GM08714 (cell line): ENCODE measurements around the gene HTN3.
"Not testable (repeated sequence)": the region's sequence is repeated elsewhere in the genome, so short reads cannot be mapped to it uniquely, and the experiment has no call there.

Source experiments
- H3K4me3 ChIP-seq: fragments of 200-500 bp; sonication (Bioruptor generic); 2 replicates; pipeline ENCODE4 v1.5.1; 2014; ENCODE audit warnings: mild to moderate bottlenecking, low read length, inconsistent platforms
- ZNF274 ChIP-seq: IDR thresholded peaks from 2 replicates; pipeline ENCODE4 v1.6.1; 2012; ENCODE audit warnings: mild to moderate bottlenecking, low read depth, low read length

Gene HTN3

DNA sequence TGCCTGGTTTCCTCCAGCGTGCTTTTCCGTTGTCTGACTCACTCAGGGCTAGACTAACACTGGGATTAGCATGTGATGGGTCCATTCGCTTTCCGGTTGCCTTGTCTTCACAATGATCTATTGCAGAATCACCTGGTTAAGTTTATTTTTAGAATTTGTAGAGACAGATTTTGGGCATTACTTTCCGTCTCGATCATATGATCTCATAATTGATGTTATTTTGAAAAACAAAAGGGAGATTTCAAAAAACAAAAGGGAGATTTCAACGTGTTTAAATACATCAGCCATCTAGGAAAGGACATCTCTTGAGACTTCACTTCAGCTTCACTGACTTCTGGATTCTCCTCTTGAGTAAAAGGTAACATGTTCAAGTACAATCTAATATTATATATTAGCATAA, at the start of gene HTN3:
TSS of gene HTN3 (plus strand) at position 301 of the 400 bp plus-strand sequence. CDS start 2,282 bp downstream, outside the sequence.
- H3K4me3 ChIP-seq, result not testable (repeated sequence)

DNA sequence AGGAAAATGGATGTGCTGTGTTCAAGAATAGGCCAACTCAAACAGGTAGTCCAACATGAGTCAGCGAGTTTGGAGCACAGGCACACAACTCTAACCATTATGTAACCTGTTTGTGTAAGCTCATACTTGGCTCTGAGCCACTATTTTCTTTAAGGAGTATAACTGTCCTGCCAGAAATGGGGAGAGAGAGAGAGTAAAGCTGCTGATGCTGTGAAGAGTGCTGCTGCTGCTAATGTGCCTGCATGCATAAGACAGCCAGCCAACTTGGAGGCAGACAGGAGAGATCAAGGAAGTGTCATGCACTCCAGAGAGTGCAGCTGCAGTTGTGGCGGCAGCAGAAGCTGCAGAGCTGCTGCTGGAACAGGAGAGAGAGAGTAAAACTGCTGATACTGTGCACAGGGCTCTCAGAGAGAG, 44.2 kb upstream of the HTN3 start:
- no peak for TF ChIP-seq ZNF274
- no peak overlapping the region for H3K4me3 ChIP-seq

DNA sequence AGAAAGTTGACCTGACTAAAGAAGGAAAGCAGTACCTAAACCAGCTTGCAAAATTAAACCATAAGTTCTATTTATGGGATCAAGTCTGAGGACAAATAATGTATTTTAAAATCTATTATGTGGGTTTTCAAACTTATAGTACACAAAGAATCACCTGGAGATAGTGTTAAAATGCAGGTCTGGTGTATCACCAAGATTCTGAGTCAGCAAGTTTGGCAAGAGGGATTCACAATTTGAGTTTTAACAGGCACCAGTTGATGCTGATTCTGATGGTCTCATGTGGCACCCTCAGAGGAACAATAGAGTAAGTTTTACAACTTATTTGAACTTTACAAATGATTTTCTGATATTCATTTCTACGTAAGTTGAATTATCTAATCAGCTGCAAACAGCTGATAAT, 41.6 kb upstream of the HTN3 start:
- no peak overlapping the region for H3K4me3 ChIP-seq
- no peak for TF ChIP-seq ZNF274

DNA sequence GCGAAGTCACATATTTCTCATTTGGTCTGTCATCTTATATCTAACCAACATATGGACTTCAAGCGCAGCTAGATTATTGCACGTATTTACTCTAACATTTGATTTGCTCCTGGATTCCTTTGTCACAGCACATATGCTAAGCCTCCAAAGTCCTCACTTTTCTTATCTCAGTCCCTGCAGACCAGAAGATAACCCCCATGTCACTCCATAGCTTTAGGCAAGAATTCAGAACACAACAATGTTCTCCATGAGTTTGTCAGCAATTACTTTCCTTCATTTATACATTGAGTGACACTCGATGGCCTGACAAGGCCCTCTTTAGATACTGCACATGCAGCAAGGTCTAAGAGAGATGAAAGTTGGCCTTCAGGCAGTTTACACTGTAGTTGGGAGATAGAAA, 37.2 kb upstream of the HTN3 start:
- no peak overlapping the region for H3K4me3 ChIP-seq
- no peak for TF ChIP-seq ZNF274

DNA sequence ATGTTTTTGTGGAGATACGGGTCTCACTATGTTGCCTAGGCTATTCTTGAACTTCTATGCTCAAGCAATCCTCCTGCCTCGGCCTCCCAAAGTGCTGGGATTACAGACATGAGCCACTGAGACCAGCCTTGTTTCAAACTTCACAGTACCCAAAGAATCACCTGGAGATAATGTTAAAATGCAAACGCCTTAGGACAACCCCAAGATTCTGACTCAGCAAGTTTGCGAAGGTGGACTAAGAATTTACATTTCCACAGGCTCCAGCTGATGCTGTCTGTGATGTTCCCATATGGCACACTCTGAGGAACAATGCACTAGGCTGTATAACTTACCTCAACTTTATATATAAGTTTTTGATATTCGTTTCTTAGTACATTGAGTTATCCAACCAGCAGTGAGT, 33.5 kb upstream of the HTN3 start:
- no peak overlapping the region for H3K4me3 ChIP-seq
- TF ChIP-seq ZNF274, result no peak

DNA sequence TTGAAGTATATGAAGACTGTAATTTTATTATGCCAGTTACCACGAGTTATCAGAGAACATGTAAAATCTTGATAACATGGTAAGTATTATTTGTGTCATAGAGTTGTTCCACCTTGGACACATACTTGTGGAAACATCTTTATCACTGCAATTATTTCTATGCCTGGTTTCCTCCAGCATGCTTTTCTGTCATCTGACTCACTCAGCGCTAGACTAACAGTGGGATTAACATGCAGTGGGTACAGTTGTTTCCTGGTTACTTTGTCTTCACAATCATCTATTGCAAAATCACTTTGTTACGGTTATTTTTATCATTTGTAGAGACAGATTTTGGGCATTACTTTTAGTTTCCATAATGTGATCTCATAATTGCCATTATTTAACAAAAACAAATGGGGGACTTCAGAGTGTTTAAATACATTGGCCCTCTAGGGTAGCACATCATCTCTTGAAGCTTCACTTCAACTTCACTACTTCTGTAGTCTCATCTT, 32.7 kb upstream of the HTN3 start, which contains the start of gene STATH:
TSS of gene STATH (plus strand) at position 441 of the 491 bp plus-strand sequence. CDS start 2,472 bp downstream, outside the sequence.
- H3K4me3 ChIP-seq, result no peak within 1 kb of the TSS
- TF ChIP-seq ZNF274, result no peak

DNA sequence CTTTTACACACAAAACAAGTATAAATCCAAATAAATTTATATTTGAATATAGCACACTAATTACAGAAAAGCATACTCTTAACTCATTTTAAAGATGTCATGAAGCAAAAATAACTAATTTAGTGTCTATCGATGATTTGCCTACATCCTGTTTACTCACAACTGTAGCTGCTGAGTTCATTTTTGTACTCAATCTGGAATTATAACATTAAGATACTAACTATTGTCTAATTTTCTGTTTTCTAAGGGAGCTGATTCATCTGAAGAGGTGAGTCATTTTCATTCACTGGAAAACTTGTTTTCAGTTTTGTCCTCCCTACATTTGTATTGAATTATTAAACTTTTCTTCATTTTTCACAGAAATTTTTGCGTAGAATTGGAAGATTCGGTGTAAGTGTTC, 28.8 kb upstream of the HTN3 start:
- TF ChIP-seq ZNF274, result no peak
- H3K4me3 ChIP-seq, result no peak overlapping the region

DNA sequence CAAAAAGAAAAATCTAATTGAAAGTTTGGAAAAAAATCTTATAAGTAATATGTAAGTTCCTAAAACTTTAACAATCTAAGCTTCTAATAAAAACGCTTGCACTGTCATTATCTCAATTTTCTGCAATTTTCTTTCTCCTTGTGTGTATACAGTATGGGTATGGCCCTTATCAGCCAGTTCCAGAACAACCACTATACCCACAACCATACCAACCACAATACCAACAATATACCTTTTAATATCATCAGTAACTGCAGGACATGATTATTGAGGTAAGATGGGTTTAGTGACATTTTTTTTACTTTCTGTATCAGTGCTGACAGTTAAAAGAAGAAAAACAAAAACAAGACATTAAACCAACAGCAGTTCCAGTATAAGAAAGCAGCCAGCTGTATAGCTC, 27.5 kb upstream of the HTN3 start:
- TF ChIP-seq ZNF274, result no peak
- H3K4me3 ChIP-seq, result no peak overlapping the region

DNA sequence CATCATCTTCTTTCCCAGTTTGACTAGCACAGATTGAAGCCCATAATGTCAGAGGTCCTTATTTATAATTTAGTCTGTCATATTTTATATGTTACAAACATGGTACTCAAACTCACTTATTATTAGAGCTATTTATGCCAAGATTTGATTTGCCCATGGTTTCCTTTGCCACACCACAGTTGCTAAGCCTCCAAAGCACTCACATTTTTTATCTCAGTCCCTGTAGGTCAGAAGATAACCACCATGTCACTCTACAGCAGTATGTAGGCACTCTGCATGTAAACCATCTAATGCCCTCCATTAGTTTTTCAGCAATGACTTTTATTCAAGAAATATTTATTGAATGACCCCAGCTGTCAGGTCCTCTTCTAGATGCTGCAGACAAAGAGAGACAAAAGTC, 25.8 kb upstream of the HTN3 start:
- TF ChIP-seq ZNF274, result no peak
- no peak overlapping the region for H3K4me3 ChIP-seq

DNA sequence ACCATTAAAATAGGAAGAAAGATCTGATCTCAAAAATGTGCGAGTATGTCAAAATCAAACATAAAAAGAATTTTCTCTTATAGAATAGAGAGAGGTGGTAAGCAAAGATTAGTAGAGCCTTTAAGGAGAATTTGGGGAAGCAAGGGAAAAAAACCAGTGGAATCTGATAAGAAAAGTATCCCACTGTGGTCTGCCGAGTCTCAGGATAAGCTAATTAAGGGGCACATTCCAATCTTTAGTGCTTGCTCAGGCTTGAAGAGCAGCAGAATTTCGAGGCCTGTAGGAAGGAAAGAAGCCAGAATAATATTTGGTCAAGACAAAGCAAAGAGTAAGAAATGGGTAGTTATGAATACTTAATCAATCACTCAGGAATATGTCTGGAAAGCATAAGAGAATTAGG, 19.5 kb upstream of the HTN3 start:
- no peak overlapping the region for H3K4me3 ChIP-seq
- TF ChIP-seq ZNF274, result no peak

DNA sequence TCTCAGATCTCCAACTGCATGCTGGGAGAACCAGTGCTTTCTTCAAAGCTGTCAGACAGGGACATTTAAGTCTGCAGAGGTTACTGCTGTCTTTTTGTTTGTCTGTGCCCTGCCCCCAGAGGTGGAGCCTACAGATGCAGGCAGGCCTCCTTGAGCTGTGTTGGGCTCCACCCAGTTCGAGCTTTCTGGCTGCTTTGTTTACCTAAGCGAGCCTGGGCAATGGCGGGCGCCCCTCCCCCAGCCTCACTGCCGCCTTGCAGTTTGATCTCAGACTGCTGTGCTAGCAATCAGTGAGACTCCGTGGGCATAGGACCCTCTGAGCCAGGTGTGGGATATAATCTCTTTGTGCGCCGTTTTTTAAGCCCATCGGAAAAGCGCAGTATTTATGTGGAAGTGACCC, 9.3 kb upstream of the HTN3 start:
- not testable (repeated sequence) for H3K4me3 ChIP-seq

DNA sequence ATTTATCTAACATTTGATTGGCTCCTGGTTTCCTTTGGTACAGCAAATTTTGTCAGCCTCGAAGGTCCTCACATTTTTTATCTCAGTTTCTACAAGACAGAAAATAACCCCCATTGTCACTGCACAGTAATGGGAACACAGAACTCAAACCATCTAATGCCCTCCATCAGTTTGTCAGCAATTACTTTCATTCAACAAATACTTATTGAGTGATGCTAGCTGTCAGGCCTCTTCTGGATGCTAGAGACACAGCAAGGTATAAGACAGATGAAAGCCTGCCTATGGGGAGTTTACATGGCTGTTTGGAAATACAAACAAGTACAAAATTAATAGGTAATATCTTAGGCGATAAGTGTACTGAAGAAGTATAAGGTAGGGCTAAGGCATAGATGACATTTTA, 5.0 kb upstream of the HTN3 start:
- H3K4me3 ChIP-seq, result no peak overlapping the region
- TF ChIP-seq ZNF274, result no peak

DNA sequence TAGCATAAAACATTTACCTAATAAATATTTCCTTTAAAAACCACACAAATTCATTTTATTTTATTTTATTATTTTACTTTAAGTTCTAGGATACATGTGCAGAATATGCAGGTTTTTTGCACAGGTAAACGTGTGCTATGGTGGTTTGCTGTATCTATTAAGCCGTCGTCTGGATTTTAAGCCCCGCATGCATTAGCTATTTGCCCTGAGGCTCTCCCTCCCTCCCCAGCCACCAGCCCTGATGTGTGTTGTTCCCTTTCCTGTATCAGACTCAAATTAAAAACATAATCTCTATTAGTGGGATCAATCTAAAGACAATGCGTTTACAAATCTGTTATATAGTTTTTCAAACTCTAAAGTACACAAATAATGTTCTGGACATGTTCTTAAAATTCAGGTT, 1.2 kb upstream of the HTN3 start:
- no peak for TF ChIP-seq ZNF274
- H3K4me3 ChIP-seq, result no peak overlapping the region

DNA sequence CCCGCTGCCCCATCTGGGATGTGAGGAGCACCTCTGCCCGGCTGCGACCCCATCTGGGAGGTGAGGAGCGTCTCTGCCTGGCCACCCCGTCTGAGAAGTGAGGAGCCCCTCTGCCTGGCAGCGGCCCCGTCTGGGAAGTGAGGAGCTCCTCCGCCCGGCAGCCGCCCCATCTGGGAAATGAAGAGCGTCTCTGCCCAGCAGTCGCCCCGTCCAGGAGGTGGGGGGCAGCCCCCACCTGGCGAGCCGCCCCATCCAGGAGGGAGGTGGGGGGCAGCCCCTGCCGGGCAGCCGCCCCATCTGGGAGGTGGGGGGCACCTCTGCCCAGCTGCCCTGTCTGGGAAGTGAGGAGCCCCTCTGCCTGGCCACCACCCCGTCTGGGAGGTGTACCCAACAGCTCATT, 9.3 kb downstream of the HTN3 start:
- H3K4me3 ChIP-seq, result not testable (repeated sequence)

DNA sequence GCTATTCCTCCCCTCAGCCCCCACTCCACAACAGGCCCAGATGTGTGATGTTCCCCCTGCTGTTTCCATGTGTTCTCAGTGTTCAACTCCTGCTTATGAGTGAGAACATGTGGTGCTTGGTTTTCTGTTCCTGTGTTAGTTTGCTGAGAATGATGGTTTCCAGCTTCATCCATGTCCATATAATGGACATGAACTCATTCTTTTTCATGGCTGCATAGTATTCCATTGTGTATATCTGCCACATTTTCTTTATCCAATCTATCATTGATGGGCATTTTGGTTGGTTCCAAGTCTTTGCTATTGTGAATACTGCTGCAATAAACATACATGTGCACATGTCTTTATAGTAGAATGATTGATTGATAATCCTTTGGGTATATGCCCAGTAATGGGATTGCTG, 11.7 kb downstream of the HTN3 start:
- H3K4me3 ChIP-seq, result not testable (repeated sequence)

DNA sequence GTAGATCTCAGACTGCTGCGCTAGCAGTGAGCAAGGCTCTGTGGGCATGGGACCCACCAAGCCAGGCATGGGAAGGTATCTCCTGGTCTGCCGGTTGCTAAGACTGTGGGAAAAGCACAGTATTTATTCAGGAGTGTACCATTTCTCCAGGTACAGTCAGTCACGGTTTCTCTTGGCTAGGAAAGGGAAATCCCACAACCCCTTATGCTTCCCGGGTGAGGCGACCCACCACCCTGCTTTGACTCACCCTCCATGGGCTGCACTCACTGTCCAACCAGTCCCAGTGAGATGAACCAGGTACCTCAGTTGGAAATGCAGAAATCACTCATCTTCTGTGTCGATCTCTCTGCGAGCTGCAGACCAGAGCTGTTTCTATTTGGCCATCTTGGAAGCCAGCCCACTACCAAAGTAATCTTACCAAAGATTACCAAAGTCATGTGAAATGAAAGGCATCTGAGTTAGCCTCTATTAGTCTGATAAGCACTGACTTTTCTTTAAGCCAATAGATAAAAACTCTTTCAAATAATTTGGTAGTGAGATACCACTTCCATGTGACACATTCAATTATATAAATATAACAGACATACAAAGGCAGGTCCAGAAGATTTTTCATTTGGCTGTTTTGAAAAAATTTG, 13.5 kb downstream of the HTN3 start:
- TF ChIP-seq ZNF274, result no peak
- no peak overlapping the region for H3K4me3 ChIP-seq

DNA sequence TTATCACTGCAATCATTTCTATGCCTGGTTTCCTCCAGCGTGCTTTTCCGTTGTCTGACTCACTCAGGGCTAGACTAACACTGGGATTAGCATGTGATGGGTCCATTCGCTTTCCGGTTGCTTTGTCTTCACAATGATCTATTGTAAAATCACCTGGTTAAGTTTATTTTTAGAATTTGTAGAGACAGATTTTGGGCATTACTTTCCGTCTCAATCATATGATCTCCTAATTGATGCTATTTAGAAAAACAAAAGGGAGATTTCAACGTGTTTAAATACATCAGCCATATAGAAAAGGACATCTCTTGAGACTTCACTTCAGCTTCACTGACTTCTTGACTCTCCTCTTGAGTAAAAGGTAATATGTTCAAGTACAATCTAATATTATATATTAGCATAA, 21.9 kb downstream of the HTN3 start, which contains the start of gene HTN1:
TSS of gene HTN1 (plus strand) at position 301 of the 400 bp plus-strand sequence. CDS start 2,639 bp downstream, outside the sequence.
- H3K4me3 ChIP-seq, result not testable (repeated sequence)

DNA sequence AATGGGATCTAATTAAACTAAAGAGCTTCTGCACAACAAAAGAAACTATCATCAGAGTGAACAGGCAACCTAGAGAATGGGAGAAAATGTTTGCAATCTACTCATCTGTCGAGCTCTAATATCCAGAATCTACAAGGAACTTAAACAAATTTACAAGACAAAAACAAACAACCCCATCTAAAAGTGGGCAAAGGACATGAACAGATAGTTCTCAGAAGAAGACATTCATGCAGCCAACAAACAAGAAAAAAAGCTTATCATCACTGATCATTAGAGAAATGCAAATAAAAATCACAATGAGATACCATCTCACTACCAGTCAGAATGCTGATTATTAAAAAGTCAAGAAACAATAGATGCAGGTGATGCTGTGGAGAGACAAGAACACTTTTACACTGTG, 28.3 kb downstream of the HTN3 start:
- H3K4me3 ChIP-seq, result not testable (repeated sequence)
